ENCODE measurements around the gene SLF2.

Gene SLF2

DNA sequence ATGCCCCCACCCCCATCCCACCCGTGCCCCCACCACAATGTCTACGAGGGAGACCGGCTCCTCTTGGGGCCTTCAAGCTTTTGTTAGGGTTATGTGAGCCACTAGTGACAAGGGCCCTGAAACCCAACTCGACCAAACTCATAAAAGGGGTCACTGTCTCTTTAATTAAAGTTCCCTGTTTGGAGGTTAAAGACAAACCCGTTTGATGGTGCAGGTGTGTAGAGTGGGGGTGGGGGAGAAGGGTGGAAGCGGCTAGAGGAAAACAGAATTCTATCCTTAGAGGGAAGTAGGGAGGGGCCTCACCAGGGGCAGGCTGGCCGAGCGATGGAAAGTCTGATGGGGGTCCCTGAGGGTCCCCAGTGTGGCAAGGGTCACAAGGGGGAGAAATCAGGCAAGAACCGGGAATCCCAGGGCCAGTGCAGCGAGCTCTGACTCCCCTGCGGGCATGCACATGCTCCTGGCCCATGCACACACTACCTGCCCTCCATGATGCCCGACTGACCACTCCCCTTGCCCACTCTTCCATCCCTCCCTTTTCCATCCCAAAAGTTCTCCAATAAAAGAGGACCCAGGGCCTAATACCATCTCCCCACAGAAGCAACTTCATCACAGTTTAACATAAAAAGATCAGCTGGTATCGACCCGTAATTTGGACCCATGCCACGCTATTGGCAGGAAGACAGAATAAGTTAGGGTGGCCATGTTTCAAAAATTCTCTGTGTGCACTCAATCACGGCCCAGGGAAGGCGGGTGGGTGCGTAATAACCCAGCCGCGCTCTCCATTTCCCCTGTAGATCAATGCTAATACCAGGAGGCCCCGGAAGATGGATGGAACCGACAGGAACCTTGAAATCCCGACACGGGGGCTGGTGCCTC is 35.9 kb upstream of the SLF2 start:
- no peaks in the 10 kb centered on the region; the same call in none of the 2 replicates for H3K27me3 ChIP-seq (replicated peaks; ENCODE audit: control insufficient read depth, insufficient read depth, low read length)
- TF ChIP-seq, protein P1, sequence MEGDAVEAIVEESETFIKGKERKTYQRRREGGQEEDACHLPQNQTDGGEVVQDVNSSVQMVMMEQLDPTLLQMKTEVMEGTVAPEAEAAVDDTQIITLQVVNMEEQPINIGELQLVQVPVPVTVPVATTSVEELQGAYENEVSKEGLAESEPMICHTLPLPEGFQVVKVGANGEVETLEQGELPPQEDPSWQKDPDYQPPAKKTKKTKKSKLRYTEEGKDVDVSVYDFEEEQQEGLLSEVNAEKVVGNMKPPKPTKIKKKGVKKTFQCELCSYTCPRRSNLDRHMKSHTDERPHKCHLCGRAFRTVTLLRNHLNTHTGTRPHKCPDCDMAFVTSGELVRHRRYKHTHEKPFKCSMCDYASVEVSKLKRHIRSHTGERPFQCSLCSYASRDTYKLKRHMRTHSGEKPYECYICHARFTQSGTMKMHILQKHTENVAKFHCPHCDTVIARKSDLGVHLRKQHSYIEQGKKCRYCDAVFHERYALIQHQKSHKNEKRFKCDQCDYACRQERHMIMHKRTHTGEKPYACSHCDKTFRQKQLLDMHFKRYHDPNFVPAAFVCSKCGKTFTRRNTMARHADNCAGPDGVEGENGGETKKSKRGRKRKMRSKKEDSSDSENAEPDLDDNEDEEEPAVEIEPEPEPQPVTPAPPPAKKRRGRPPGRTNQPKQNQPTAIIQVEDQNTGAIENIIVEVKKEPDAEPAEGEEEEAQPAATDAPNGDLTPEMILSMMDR (IDR thresholded peaks at IDR 0.05; ENCODE audit: insufficient read depth, low read length, poor library complexity, severe bottlenecking) = no peak
- no peak overlapping the region for H3K4me3 ChIP-seq (replicated peaks; ENCODE audit: low read depth, low read length)
- DNase-seq (ENCODE audit: extremely low read depth, insufficient read length) = no peak
- H3K36me3 ChIP-seq (ENCODE audit: control insufficient read depth, insufficient read depth, low read length) = no peaks in the 10 kb centered on the region

DNA sequence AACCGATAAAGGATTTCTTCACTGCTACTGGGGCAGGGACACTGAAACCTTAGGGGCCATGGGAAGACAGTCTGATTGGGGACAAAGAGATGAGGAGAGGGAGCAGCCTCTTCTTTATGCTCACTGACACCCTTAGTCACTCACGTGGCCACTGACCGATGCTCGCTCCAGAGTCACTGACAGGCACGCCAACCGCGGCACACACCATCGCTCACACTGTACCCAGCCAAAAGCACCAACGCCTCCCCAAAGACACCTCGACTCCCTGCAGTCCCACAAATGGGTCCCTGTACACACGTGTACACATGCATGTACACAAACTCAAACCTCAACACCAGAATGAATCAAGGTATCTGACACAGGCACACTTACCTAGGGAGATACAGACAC is 35.3 kb upstream of the SLF2 start:
- no peaks in the 10 kb centered on the region for H3K36me3 ChIP-seq (ENCODE audit: control insufficient read depth, insufficient read depth, low read length)
- TF ChIP-seq, protein P1 (IDR thresholded peaks at IDR 0.05; ENCODE audit: insufficient read depth, low read length, poor library complexity, severe bottlenecking) = no peak
- no peaks in the 10 kb centered on the region; the same call in none of the 2 replicates for H3K27me3 ChIP-seq (replicated peaks; ENCODE audit: control insufficient read depth, insufficient read depth, low read length)
- DNase-seq (ENCODE audit: extremely low read depth, insufficient read length) = no peak
- no peak overlapping the region for H3K4me3 ChIP-seq (replicated peaks; ENCODE audit: low read depth, low read length)

DNA sequence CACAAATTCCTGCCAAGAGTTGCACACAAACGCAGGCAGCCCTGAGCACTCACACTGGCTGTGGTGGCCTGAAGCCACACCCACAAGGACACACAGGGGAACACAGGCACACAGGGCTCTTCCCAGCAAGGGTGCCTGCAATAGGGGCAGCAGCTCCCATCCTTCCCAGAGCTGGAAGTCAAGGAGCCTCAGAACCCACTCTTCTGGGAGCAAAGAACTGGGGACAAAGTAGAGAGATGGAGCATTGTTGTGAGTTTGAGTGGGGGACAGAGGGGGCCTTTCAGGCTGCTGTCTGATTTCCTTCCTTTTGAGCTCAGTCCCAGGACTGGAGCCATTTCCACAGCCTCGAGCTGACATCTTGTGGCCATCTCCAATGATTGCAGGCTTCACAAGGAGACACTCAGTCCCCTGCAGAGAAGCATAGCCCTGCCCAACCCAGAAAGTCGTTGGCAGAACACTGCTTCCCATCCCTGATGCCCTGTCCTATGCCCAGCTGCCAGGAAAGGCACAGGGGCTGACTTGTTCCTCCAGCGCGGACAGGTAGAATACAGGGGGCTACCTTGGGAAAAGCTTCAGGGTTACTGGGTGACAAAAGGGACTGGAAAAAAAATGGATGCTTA is 34.4 kb upstream of the SLF2 start:
- TF ChIP-seq, protein P1 (IDR thresholded peaks at IDR 0.05; ENCODE audit: insufficient read depth, low read length, poor library complexity, severe bottlenecking) = peak; percentile 43
- no peaks in the 10 kb centered on the region; the same call in none of the 2 replicates for H3K27me3 ChIP-seq (replicated peaks; ENCODE audit: control insufficient read depth, insufficient read depth, low read length)
- H3K36me3 ChIP-seq (ENCODE audit: control insufficient read depth, insufficient read depth, low read length) = no peaks in the 10 kb centered on the region
- no peak overlapping the region for H3K4me3 ChIP-seq (replicated peaks; ENCODE audit: low read depth, low read length)
- no peak for DNase-seq (ENCODE audit: extremely low read depth, insufficient read length)

DNA sequence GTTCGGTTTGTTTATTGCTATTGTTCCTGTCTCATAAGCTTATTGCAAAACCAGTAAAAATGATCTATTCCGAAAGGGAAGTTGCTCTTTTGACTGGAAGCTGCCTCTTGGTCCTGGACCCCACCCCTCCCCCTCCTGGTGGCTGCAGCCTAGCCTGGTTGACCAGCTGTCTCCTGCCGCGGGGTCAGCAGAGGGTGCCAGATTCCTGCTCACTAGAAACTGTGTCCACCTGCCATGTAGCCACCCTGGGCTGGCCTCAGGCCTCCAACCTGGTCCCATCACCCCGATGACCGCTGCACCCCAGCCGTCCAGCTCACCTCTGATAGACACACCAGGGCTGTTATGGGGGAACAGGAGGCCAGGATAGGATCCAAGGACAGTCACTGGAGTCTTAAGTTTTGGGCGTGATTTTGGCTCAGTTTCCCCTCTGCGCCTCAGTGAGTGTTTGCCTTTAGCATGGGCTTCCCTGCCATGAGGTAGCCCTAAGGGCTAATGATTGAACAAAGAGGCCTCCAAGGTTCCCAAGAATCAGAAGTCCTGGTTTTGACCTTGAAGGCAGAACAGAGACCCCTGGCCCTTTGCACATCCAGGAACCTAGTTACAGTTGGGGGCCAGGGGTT is 32.9 kb upstream of the SLF2 start:
- no peak overlapping the region for H3K4me3 ChIP-seq (replicated peaks; ENCODE audit: low read depth, low read length)
- no peaks in the 10 kb centered on the region for H3K36me3 ChIP-seq (ENCODE audit: control insufficient read depth, insufficient read depth, low read length)
- no peaks in the 10 kb centered on the region; the same call in none of the 2 replicates for H3K27me3 ChIP-seq (replicated peaks; ENCODE audit: control insufficient read depth, insufficient read depth, low read length)
- no peak for DNase-seq (ENCODE audit: extremely low read depth, insufficient read length)
- TF ChIP-seq, protein P1 (IDR thresholded peaks at IDR 0.05; ENCODE audit: insufficient read depth, low read length, poor library complexity, severe bottlenecking) = no peak

DNA sequence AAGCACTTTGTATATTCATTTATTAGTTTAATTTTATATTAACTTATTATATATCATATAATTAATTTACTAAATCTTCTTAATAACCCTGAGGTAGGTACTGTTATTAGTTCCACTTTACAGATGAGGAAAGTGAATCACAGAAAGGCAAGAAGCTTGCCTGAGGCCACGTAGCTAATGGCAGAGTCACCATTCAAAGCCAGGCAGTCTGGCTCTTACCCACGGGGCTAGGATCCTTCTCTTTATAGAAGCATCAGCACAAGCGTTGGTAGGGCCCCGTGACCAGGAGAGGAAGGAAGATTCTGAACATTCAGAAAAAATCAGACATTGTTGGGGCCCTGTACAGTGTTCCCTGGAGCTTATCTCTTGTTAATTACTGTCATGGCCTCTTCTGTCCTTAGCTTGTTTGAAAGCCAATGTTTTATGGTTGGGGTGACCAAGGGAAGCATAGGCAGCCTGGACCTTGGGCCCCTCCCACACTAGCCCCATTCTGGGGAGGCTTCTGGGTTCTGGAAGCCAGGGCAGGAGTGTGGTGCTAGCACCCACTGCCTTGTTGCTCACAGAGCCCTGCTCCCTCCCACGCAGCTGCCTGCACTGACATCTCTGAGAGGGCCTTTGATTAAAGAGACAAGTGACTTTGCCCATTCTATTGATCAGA is 31.1 kb upstream of the SLF2 start:
- TF ChIP-seq, protein P1 (IDR thresholded peaks at IDR 0.05; ENCODE audit: insufficient read depth, low read length, poor library complexity, severe bottlenecking) = no peak
- H3K4me3 ChIP-seq (replicated peaks; ENCODE audit: low read depth, low read length) = no peak overlapping the region
- no peak for DNase-seq (ENCODE audit: extremely low read depth, insufficient read length)
- no peaks in the 10 kb centered on the region for H3K36me3 ChIP-seq (ENCODE audit: control insufficient read depth, insufficient read depth, low read length)
- no peaks in the 10 kb centered on the region; the same call in none of the 2 replicates for H3K27me3 ChIP-seq (replicated peaks; ENCODE audit: control insufficient read depth, insufficient read depth, low read length)

All from GM06990 (cell line).